H9 (cell line): Measurements from ENCODE around the gene UMAD1. TPM values are rescaled to one million over a fixed set of nuclear protein-coding genes. Genes with fewer than 3 reads are reported as not detected.

Experiments
- DNase-seq: peaks from one replicate; pipeline ENCODE4 v3.0.0-alpha.2; 2017
- H2AFZ ChIP-seq: one replicate; pipeline ENCODE4 v1.6.1; 2013; ENCODE audit warnings: mild to moderate bottlenecking, low read length, control low read depth, moderate library complexity
- H2AK5ac ChIP-seq: 2 replicates; pipeline ENCODE4 v1.6.1; 2013; ENCODE audit warnings: low read length, control low read depth, mixed read lengths; ENCODE audit not compliant: insufficient read length
- H2BK120ac ChIP-seq: one replicate; pipeline ENCODE4 v1.6.1; 2013; ENCODE audit warnings: low read depth, mild to moderate bottlenecking, low read length, control low read depth, inconsistent platforms; ENCODE audit not compliant: poor library complexity, severe bottlenecking
- H2BK12ac ChIP-seq: 2 replicates; pipeline ENCODE4 v1.6.1; 2013; ENCODE audit warnings: low read length, control low read depth, mixed read lengths, low read depth; ENCODE audit not compliant: insufficient read length
- H2BK15ac ChIP-seq: 2 replicates; pipeline ENCODE4 v1.6.1; 2013; ENCODE audit warnings: low read depth, low read length, control low read depth
- H2BK20ac ChIP-seq: one replicate; pipeline ENCODE4 v1.6.1; 2013; ENCODE audit warnings: low read depth, mild to moderate bottlenecking, low read length, control low read depth, inconsistent platforms; ENCODE audit not compliant: poor library complexity, severe bottlenecking
- H2BK5ac ChIP-seq: 2 replicates; pipeline ENCODE4 v1.6.1; 2013; ENCODE audit warnings: low read length, control low read depth, mixed read lengths; ENCODE audit not compliant: insufficient read length
- H3K14ac ChIP-seq: 2 replicates; pipeline ENCODE4 v1.6.1; 2013; ENCODE audit warnings: low read length, control low read depth; ENCODE audit not compliant: insufficient read depth
- H3K18ac ChIP-seq: 2 replicates; pipeline ENCODE4 v1.6.1; 2013; ENCODE audit warnings: low read depth, mild to moderate bottlenecking, mixed read lengths, low read length, control low read depth; ENCODE audit not compliant: insufficient read length
- H3K23ac ChIP-seq: 2 replicates; pipeline ENCODE4 v1.6.1; 2013; ENCODE audit warnings: low read length, control low read depth, mixed read lengths, low read depth; ENCODE audit not compliant: insufficient read length
- H3K23me2 ChIP-seq: 2 replicates; pipeline ENCODE4 v1.6.1; 2013; ENCODE audit warnings: low read depth, mild to moderate bottlenecking, mixed read lengths, low read length, control low read depth; ENCODE audit not compliant: insufficient read length, poor library complexity, severe bottlenecking
- H3K27ac ChIP-seq: 2 replicates; pipeline ENCODE4 v1.5.1; 2013; ENCODE audit warnings: low read length, control low read depth, mixed read lengths, low read depth; ENCODE audit not compliant: insufficient read length
- H3K27me3 ChIP-seq: 2 replicates; pipeline ENCODE4 v1.6.1; 2013; ENCODE audit warnings: low read length, control low read depth, inconsistent platforms; ENCODE audit not compliant: insufficient read depth
- H3K4ac ChIP-seq: 2 replicates; pipeline ENCODE4 v1.6.1; 2013; ENCODE audit warnings: low read depth, mild to moderate bottlenecking, control low read depth, inconsistent platforms, low read length, moderate library complexity
- H3K4me1 ChIP-seq: 2 replicates; pipeline ENCODE4 v1.6.1; 2013; ENCODE audit warnings: low read length, control low read depth, inconsistent platforms; ENCODE audit not compliant: insufficient read depth
- H3K4me2 ChIP-seq: 2 replicates; pipeline ENCODE4 v1.6.1; 2013; ENCODE audit warnings: low read length, control low read depth, mixed read lengths; ENCODE audit not compliant: insufficient read length, insufficient read depth
- H3K56ac ChIP-seq: 2 replicates; pipeline ENCODE4 v1.6.1; 2013; ENCODE audit warnings: low read depth, mild to moderate bottlenecking, mixed read lengths, low read length, control low read depth; ENCODE audit not compliant: insufficient read length
- H3K79me1 ChIP-seq: 2 replicates; pipeline ENCODE4 v1.6.1; 2013; ENCODE audit warnings: low read depth, mild to moderate bottlenecking, moderate library complexity, low read length, control low read depth, inconsistent platforms; ENCODE audit not compliant: insufficient read depth, poor library complexity, severe bottlenecking
- H3K79me2 ChIP-seq: 2 replicates; pipeline ENCODE4 v1.6.1; 2013; ENCODE audit warnings: low read length, control low read depth, inconsistent platforms; ENCODE audit not compliant: insufficient read depth
- H3K9ac ChIP-seq: 2 replicates; pipeline ENCODE4 v1.6.1; 2013; ENCODE audit warnings: low read length, control low read depth, mixed read lengths; ENCODE audit not compliant: insufficient read length; ENCODE audit errors: extremely low read depth
- H3K9me3 ChIP-seq: one replicate; pipeline ENCODE4 v1.6.1; 2013; ENCODE audit warnings: low read depth, low read length, inconsistent platforms; ENCODE audit not compliant: control insufficient read depth
- H3T11ph ChIP-seq: one replicate; pipeline ENCODE4 v1.6.1; 2013; ENCODE audit warnings: mild to moderate bottlenecking, low read length, control low read depth, inconsistent platforms
- H4K20me1 ChIP-seq: one replicate; pipeline ENCODE4 v1.6.1; 2013; ENCODE audit not compliant: control insufficient read depth, insufficient read length, insufficient read depth
- H4K5ac ChIP-seq: 2 replicates; pipeline ENCODE4 v1.6.1; 2013; ENCODE audit warnings: low read depth, mild to moderate bottlenecking, mixed read lengths, low read length, control low read depth; ENCODE audit not compliant: insufficient read length
- H4K8ac ChIP-seq: replicated peaks from 2 replicates; pipeline ENCODE4 v1.6.1; 2013; ENCODE audit warnings: low read length, control low read depth, mixed read lengths, low read depth; ENCODE audit not compliant: insufficient read length
- H4K91ac ChIP-seq: 2 replicates; pipeline ENCODE4 v1.6.1; 2013; ENCODE audit warnings: low read depth, mild to moderate bottlenecking, moderate library complexity, mixed read lengths, low read length, control low read depth; ENCODE audit not compliant: insufficient read length
- H3K27ac Mint-ChIP-seq, 3 experiments: 2 replicates in 2 of 3; 3 replicates in 1 of 3; pipeline ENCODE4 v1.8.0; 2020 to 2021; ENCODE audit warnings: mixed read lengths in 3 of 3, mild to moderate bottlenecking in 1 of 3, moderate library complexity in 1 of 3
- H3K27me3 Mint-ChIP-seq: 2 replicates; pipeline ENCODE4 v1.8.0; 2021; ENCODE audit warnings: low read depth, mild to moderate bottlenecking, moderate library complexity, mixed read lengths
- H3K36me3 Mint-ChIP-seq, 3 experiments: 2 replicates in 2 of 3; 3 replicates in 1 of 3; pipeline ENCODE4 v1.8.0; 2020 to 2021; ENCODE audit warnings: low read depth in 3 of 3, mixed read lengths in 3 of 3; ENCODE audit not compliant: insufficient read depth in 1 of 3
- H3K4me1 Mint-ChIP-seq, 2 experiments: 2 replicates each; pipeline ENCODE4 v1.8.0; 2020; ENCODE audit warnings: mixed read lengths in 2 of 2
- H3K4me3 Mint-ChIP-seq, 2 experiments: 2 replicates in 1 of 2; 3 replicates in 1 of 2; pipeline ENCODE4 v1.8.0; 2020 to 2021; ENCODE audit warnings: mild to moderate bottlenecking in 2 of 2, mixed read lengths in 2 of 2, moderate library complexity in 1 of 2
- H3K9me3 Mint-ChIP-seq, 2 experiments: 2 replicates in 1 of 2; 3 replicates in 1 of 2; pipeline ENCODE4 v1.8.0; 2020; ENCODE audit warnings: mild to moderate bottlenecking in 2 of 2, mixed read lengths in 2 of 2, moderate library complexity in 1 of 2
- CTCF ChIP-seq: fragments of 200-600 bp; sonication (generic); conservative IDR thresholded peaks from 3 replicates; pipeline ENCODE4 v1.8.0; 2021; ENCODE audit warnings: antibody characterized with exemption, mild to moderate bottlenecking
- WGBS: extraction: QIAGEN DNeasy Blood & Tissue Kit; methylation state at CpG from one replicate; pipeline ENCODE4 v1.1.7; 2013; ENCODE audit warnings: missing lambda C conversion rate, low lambda C conversion rate, mixed read lengths; ENCODE audit not compliant: insufficient read length; ENCODE audit errors: extremely low coverage; 5-methylcytosine and 5-hydroxymethylcytosine counted together
- total RNA-seq: library from RNA; stranded (reverse); gene quantifications from 2 replicates; pipeline ENCODE4 v1.2.1, GENCODE V29; 2021

The UMAD1 gene
- total RNA-seq, 1 experiment from 2014 or later: 8.9 TPM

DNA sequence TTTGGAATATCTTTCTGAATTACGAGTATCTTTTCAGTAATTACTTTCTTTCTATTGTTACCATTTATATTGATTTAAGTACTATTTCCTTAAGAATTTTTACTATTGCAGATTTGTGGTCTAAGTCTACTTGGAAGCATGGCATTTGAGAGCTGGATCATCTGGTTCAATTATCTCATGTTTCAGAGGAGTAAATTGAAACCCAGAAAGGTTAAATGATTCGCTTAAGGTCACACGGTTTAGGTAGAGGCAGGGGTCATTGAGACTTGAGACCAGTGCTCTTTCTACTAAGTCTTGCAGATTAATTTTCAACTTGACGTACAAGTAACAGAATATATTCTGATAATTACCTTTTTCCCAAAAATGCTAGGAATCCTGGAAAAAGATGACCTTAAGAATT lies 218.9 kb downstream of the UMAD1 start:
- no peak overlapping the region for H2AK5ac ChIP-seq
- H3K9me3 Mint-ChIP-seq: peaks cover 17% of the 10 kb centered on the region in 2 experiments
- no peaks in the 10 kb centered on the region for H3K27me3 ChIP-seq
- WGBS: no CpG with 5 or more reads among the region's 4 CpGs
- H3K9ac ChIP-seq: no peak overlapping the region
- no peak overlapping the region for H4K8ac ChIP-seq
- peaks cover 14% of the 10 kb centered on the region in 2 experiments for H3K4me1 Mint-ChIP-seq
- no peak overlapping the region for H2BK15ac ChIP-seq
- H3K27ac ChIP-seq: no peak overlapping the region
- H4K91ac ChIP-seq: no peak overlapping the region
- no peak for DNase-seq
- H3K4ac ChIP-seq: no peak overlapping the region
- no peak overlapping the region for H4K5ac ChIP-seq
- no peak overlapping the region for H3K14ac ChIP-seq
- H2AFZ ChIP-seq: no peak overlapping the region
- H3K79me1 ChIP-seq: no peaks in the 10 kb centered on the region
- H3K23ac ChIP-seq: no peak overlapping the region
- no peaks in the 10 kb centered on the region for H3K23me2 ChIP-seq
- H2BK12ac ChIP-seq: no peak overlapping the region
- no peak overlapping the region for H2BK5ac ChIP-seq
- no peak overlapping the region for H3K56ac ChIP-seq
- no peak overlapping the region for H3K4me2 ChIP-seq
- H2BK20ac ChIP-seq: no peak overlapping the region
- no peaks in the 10 kb centered on the region for H3K27me3 Mint-ChIP-seq
- no peak overlapping the region for H3T11ph ChIP-seq
- peaks cover 16 to 19% (median 18%) of the 10 kb centered on the region in 3 experiments for H3K36me3 Mint-ChIP-seq
- no peaks in the 10 kb centered on the region for H4K20me1 ChIP-seq
- no peak overlapping the region for H3K4me3 Mint-ChIP-seq
- no peak overlapping the region for H2BK120ac ChIP-seq
- TF ChIP-seq CTCF: no peak
- H3K27ac Mint-ChIP-seq: no peak overlapping the region
- no peak overlapping the region for H3K18ac ChIP-seq
- no peaks in the 10 kb centered on the region for H3K79me2 ChIP-seq
- H3K9me3 ChIP-seq: peaks cover 16% of the 10 kb centered on the region
- H3K4me1 ChIP-seq: no peaks in the 10 kb centered on the region; the same call in 1 of the 2 replicates
